NCI-H748 (cell line): Measurements from ENCODE around the gene CTNNA2.

ENCODE experiments used
- DNase-seq: peaks from one replicate; lab custom pipeline; 2025; ENCODE audit not compliant: unreplicated experiment; lab: John Stamatoyannopoulos, UW

Gene CTNNA2

GRCh38 chr2:80255918-80256781, 743.3 kb downstream of the CTNNA2 start:
- peak; percentile 27 for DNase-seq

- DNase-seq = no peak
These were observed 743.9 kb downstream of the CTNNA2 start for GRCh38 chr2:80256782-80257167.

- DNase-seq = no peak
These were observed 744.6 kb downstream of the CTNNA2 start for GRCh38 chr2:80257450-80257849.

- no peak for DNase-seq
These were observed 745.5 kb downstream of the CTNNA2 start for GRCh38 chr2:80258341-80258740.

GRCh38 chr2:80258793-80259192, 745.9 kb downstream of the CTNNA2 start:
- no peak for DNase-seq

GRCh38 chr2:80259292-80259691, 746.4 kb downstream of the CTNNA2 start:
- DNase-seq = no peak

- no peak for DNase-seq
These were observed 753.4 kb downstream of the CTNNA2 start for GRCh38 chr2:80266231-80266630.

GRCh38 chr2:80269806-80270205, 757.0 kb downstream of the CTNNA2 start:
- DNase-seq = peak; percentile 11

- DNase-seq = no peak
These were observed 767.7 kb downstream of the CTNNA2 start for GRCh38 chr2:80280598-80280997.

GRCh38 chr2:80281049-80281448, 768.2 kb downstream of the CTNNA2 start:
- DNase-seq = no peak

- no peak for DNase-seq
These were observed 775.7 kb downstream of the CTNNA2 start for GRCh38 chr2:80288576-80288975.

GRCh38 chr2:80291656-80292055, 778.8 kb downstream of the CTNNA2 start:
- DNase-seq = no peak

- DNase-seq = peak; percentile 79
These were observed 779.6 kb downstream of the CTNNA2 start for GRCh38 chr2:80292474-80292873.

- DNase-seq = peak; percentile 20
These were observed 780.2 kb downstream of the CTNNA2 start for GRCh38 chr2:80293039-80293438.

GRCh38 chr2:80298954-80299353, 786.1 kb downstream of the CTNNA2 start:
- no peak for DNase-seq

- no peak for DNase-seq
These were observed 786.8 kb downstream of the CTNNA2 start for GRCh38 chr2:80299661-80300060.

GRCh38 chr2:80300346-80300745, 787.5 kb downstream of the CTNNA2 start:
- DNase-seq = no peak

- DNase-seq = no peak
These were observed 788.1 kb downstream of the CTNNA2 start for GRCh38 chr2:80300954-80301353.

GRCh38 chr2:80302001-80302313, 789.1 kb downstream of the CTNNA2 start:
- no peak for DNase-seq

- DNase-seq = no peak
These were observed 789.6 kb downstream of the CTNNA2 start for GRCh38 chr2:80302314-80303005.

GRCh38 chr2:80303006-80303908, 790.4 kb downstream of the CTNNA2 start:
- peak; percentile 60 for DNase-seq
